Astrocyte of the spinal cord (primary cell): ENCODE results near the gene NEU3.

Source experiments
- DNase-seq: peaks from one replicate; pipeline ENCODE4 v3.0.0; 2011; ENCODE audit warnings: low read depth, low spot score
- H3K4me3 ChIP-seq: 2 replicates; pipeline ENCODE4 v1.5.1; 2011; ENCODE audit warnings: low read depth, mild to moderate bottlenecking, low read length, moderate library complexity
- in situ Hi-C: cut with HindIII; loops from 2 replicates; pipeline ENCODE4 v1.10.0; 2017; ENCODE audit warnings: low sequenced_read_pairs
- TF ChIP-seq, protein P1 (sequence below): IDR thresholded peaks from 2 replicates; pipeline ENCODE4 v1.5.1; 2012; ENCODE audit warnings: low read depth, mild to moderate bottlenecking, low read length, inconsistent platforms

Gene NEU3

DNA sequence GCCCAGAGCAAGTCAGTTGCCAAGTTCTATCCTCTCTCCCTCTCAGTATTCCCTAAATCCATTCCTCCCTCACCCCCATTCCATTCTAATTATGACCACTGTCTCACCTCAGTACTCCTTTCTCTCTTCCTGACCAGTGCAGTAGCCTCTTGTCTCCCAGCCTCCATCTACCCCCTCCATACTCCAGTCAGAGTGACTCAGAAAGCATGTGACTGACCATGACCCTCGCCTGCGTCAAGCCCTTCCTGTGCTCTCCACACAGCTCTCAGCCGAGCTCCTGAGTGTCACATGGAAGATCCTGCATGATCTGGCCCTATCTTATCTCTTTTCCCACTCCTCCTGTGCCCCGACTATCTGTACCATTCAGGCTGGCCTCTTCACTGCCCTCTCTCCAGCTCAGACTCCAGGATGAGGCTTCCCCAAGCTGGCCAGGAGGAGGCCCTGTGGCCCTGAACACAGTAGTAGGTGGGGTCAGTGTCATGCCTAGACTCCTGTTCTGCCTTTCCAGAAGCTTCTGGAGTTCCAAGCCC is 42.6 kb downstream of the NEU3 start:
- in situ Hi-C loops: no loop called here
- peak; percentile 73 for DNase-seq
- TF ChIP-seq, protein P1, sequence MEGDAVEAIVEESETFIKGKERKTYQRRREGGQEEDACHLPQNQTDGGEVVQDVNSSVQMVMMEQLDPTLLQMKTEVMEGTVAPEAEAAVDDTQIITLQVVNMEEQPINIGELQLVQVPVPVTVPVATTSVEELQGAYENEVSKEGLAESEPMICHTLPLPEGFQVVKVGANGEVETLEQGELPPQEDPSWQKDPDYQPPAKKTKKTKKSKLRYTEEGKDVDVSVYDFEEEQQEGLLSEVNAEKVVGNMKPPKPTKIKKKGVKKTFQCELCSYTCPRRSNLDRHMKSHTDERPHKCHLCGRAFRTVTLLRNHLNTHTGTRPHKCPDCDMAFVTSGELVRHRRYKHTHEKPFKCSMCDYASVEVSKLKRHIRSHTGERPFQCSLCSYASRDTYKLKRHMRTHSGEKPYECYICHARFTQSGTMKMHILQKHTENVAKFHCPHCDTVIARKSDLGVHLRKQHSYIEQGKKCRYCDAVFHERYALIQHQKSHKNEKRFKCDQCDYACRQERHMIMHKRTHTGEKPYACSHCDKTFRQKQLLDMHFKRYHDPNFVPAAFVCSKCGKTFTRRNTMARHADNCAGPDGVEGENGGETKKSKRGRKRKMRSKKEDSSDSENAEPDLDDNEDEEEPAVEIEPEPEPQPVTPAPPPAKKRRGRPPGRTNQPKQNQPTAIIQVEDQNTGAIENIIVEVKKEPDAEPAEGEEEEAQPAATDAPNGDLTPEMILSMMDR: no peak
- H3K4me3 ChIP-seq: no peak overlapping the region

- H3K4me3 ChIP-seq: no peak overlapping the region
- in situ Hi-C loops: no loop called here
- DNase-seq: peak; percentile 56
- TF ChIP-seq, protein P1: peak; percentile 83
Measured at GRCh38 chr11:75031771-75032549, 43.2 kb downstream of the NEU3 start.

DNA sequence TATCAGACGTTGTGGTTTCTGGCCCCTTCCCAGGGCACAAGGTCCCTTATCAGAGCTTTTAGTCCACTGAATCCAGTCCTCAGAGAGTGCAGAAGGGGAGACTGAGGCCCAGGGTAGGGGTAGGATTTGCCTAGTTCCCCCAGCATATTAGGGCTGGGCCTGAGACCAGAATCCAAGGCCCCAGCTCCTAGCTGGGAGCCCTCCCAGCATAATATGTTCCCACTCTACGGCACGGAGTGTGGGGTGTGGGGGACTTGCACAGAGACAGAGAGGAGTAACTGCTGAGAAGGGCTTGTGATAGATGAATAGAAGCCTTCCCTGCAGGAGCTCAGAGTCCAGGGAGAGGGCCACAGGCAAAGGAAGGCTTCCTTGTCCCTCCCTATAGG is 43.8 kb downstream of the NEU3 start:
- in situ Hi-C loops: no loop called here
- TF ChIP-seq, protein P1: no peak
- DNase-seq: no peak
- no peak overlapping the region for H3K4me3 ChIP-seq

- TF ChIP-seq, protein P1: no peak
- in situ Hi-C loops: no loop called here
- no peak for DNase-seq
Measured at GRCh38 chr11:75033916-75034315, 45.2 kb downstream of the NEU3 start.

DNA sequence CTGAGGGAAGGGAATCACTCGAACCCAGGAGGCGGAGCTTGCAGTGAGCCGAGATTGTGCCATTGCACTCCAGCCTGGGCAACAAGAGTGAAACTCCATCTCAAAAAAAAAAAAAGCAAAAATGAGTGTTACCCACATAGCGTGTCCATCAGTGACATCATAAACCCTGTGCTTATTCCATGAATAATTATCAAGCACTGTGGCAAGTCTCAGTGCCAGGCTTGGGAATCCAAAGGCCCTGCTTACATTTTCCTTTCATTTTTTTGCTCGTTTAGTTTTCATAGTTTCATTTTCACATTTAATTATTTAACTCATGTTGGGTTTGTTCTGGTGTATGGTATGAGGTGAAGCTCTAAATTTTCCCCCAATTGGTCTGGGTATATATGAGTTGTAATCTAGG is 46.5 kb downstream of the NEU3 start:
- in situ Hi-C loops: no loop called here
- H3K4me3 ChIP-seq: no peak overlapping the region
- no peak for DNase-seq
- TF ChIP-seq, protein P1: no peak

More at GRCh38 chr11:75033916-75034315, 45.2 kb downstream of the NEU3 start:
- no peak overlapping the region for H3K4me3 ChIP-seq

DNA sequence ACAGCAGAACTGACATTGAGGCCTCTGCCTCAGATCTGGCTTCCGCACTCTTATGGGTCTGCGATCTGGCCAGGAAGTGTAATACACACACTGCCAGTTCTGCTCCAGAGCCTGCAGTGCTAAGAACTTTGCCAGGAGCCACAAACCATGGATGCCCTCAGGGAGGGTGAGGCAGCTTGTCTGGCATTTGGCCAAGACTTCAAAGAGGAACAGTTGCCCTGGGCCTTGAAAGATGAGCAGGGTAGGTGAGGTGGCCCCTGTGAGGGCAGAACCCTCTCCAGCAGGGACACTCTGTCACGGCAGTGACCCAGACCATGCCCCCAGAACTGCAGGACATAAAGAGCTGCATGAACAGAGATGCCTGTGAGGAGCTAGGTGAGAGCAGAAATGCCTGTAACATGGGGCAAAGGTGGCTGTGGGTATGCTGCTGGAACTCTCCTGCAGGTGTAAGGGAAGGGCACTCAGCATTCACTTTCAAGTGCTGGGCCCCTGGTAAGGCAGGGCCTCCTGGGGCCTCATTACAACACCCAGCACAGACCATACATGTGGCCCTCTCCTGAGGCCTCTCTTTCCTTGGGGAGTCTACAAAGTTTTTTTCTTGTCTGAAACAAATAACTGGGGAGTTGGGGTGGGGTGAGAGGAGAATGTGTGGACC is 47.3 kb downstream of the NEU3 start:
- H3K4me3 ChIP-seq: no peak overlapping the region
- TF ChIP-seq, protein P1: no peak
- no peak for DNase-seq
- in situ Hi-C loops: no loop called here
